Keratinocyte (primary cell): ENCODE data around the gene IGFLR1.

ENCODE experiments used
- EZH2 ChIP-seq: IDR thresholded peaks from one replicate; pipeline ENCODE4 v1.6.1; 2012; ENCODE audit warnings: inconsistent platforms, mild to moderate bottlenecking, low read length, moderate library complexity
- TF ChIP-seq, protein P1 (sequence below), 3 experiments: IDR thresholded peaks in 1 of 3; conservative IDR thresholded peaks in 1 of 3; optimal IDR thresholded peaks in 1 of 3; 2 replicates in 2 of 3; 3 replicates in 1 of 3; pipeline versions ENCODE3 to v1.5.1; 2011; ENCODE audit warnings: low read length in 3 of 3, mild to moderate bottlenecking in 3 of 3, moderate library complexity in 2 of 3, control low read depth in 1 of 3, inconsistent platforms in 1 of 3; ENCODE audit not compliant: insufficient read depth in 2 of 3; ENCODE audit errors: extremely low read depth in 1 of 3

DNA sequence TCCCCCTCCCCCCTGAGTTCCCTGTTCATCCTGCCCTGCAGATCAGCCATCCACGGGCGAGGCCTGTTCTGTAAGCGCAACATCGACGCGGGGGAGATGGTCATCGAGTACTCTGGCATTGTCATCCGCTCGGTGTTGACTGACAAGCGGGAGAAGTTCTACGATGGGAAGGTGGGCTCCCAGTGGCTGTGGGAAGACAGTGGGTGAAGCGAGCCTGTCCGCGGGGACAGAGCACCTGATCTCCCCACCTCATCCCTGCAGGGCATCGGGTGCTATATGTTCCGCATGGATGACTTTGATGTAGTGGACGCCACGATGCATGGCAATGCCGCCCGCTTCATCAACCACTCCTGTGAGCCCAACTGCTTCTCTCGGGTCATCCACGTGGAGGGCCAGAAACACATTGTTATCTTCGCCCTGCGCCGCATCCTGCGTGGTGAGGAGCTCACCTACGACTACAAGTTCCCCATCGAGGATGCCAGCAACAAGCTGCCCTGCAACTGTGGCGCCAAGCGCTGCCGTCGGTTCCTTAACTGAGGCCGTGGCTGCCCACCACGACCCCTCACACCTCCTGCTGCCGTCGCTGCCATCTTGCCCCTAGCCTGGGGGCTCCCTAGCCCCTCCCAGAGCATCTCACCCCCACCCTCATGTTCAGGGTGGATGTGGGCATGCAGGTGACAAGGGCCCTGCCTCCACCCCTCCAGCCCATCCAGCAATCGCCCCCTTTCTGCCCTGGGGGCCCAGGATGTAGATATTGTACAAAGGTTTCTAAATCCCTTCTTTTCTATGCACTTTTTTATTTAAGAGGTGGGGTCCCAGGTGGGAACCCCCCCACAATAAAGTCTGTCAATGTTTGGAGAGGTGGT, 4.0 kb downstream of the IGFLR1 start:
- TF ChIP-seq, protein P1, sequence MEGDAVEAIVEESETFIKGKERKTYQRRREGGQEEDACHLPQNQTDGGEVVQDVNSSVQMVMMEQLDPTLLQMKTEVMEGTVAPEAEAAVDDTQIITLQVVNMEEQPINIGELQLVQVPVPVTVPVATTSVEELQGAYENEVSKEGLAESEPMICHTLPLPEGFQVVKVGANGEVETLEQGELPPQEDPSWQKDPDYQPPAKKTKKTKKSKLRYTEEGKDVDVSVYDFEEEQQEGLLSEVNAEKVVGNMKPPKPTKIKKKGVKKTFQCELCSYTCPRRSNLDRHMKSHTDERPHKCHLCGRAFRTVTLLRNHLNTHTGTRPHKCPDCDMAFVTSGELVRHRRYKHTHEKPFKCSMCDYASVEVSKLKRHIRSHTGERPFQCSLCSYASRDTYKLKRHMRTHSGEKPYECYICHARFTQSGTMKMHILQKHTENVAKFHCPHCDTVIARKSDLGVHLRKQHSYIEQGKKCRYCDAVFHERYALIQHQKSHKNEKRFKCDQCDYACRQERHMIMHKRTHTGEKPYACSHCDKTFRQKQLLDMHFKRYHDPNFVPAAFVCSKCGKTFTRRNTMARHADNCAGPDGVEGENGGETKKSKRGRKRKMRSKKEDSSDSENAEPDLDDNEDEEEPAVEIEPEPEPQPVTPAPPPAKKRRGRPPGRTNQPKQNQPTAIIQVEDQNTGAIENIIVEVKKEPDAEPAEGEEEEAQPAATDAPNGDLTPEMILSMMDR (optimal IDR thresholded peaks at IDR 0.05 in 1 of 3, IDR thresholded peaks at IDR 0.05 in 1 of 3, conservative IDR thresholded peaks at IDR 0.05 in 1 of 3; ENCODE audit: extremely low read depth in 1 of 3, insufficient read depth in 2 of 3, low read length in 3 of 3): no peak
- TF ChIP-seq EZH2: no peak
